ENCODE measurements around the gene RIMBP2.
"Not testable (repeated sequence)": the region's sequence is repeated elsewhere in the genome, so short reads cannot be mapped to it uniquely, and the experiment has no call there.

Gene RIMBP2

GRCh38 chr12:130588696-130589539 lies 127.2 kb downstream of the RIMBP2 start:
- no peak for DNase-seq (ENCODE audit: low spot score)
- TF ChIP-seq CTCF (IDR thresholded peaks at IDR 0.05; ENCODE audit: borderline replicate concordance, control extremely low read depth, extremely low read depth, insufficient read depth, missing control alignments): no peak
- in situ Hi-C loops (cut with MboI; ENCODE audit: low sequenced_read_pairs, unreplicated experiment): no loop called here

- DNase-seq (ENCODE audit: low spot score): no peak
- no peak for TF ChIP-seq CTCF (IDR thresholded peaks at IDR 0.05; ENCODE audit: borderline replicate concordance, control extremely low read depth, extremely low read depth, insufficient read depth, missing control alignments)
- in situ Hi-C loops (cut with MboI; ENCODE audit: low sequenced_read_pairs, unreplicated experiment): no loop called here
Measured at GRCh38 chr12:130587966-130588365, 128.1 kb downstream of the RIMBP2 start.

DNA sequence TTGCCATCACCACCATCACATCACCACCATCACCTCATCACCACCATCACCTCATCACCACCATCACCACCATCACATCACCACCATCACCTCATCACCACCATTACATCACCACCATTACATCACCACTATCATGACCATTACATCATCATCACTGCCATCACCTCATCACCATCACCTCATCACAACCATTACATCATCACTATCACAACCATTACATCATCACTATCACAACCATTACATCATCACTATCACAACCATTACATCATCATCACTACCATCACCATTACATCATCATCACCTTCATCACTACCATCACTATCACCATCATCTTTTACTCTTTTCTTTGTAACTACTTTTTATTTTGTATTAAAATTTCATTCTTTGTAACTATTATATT lies 131.6 kb downstream of the RIMBP2 start:
- DNase-seq (ENCODE audit: low spot score); in situ Hi-C loops (cut with MboI; ENCODE audit: low sequenced_read_pairs, unreplicated experiment): not testable (repeated sequence)

DNA sequence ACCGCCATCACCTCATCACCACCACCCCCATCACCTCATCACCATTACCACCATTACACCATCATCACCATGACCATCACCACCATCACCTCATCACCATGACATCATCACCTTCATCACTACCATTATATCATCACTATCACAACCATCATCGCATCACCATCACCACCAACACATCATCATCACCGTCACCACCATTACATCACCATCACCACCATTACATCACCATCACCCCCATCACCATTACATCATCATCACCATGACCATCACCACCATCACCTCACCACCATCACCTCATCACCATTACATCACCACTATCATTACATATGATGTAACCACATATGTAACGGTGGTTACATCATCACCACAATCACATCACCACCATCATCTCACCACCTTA lies 132.3 kb downstream of the RIMBP2 start:
- in situ Hi-C loops (cut with MboI; ENCODE audit: low sequenced_read_pairs, unreplicated experiment): no loop called here
- no peak for TF ChIP-seq CTCF (IDR thresholded peaks at IDR 0.05; ENCODE audit: borderline replicate concordance, control extremely low read depth, extremely low read depth, insufficient read depth, missing control alignments)
- no peak for DNase-seq (ENCODE audit: low spot score)

GRCh38 chr12:130583317-130583716 lies 132.8 kb downstream of the RIMBP2 start:
- in situ Hi-C loops (cut with MboI; ENCODE audit: low sequenced_read_pairs, unreplicated experiment): no loop called here
- DNase-seq (ENCODE audit: low spot score): no peak
- no peak for TF ChIP-seq CTCF (IDR thresholded peaks at IDR 0.05; ENCODE audit: borderline replicate concordance, control extremely low read depth, extremely low read depth, insufficient read depth, missing control alignments)

GRCh38 chr12:130582286-130582685 lies 133.8 kb downstream of the RIMBP2 start:
- no peak for TF ChIP-seq CTCF (IDR thresholded peaks at IDR 0.05; ENCODE audit: borderline replicate concordance, control extremely low read depth, extremely low read depth, insufficient read depth, missing control alignments)
- in situ Hi-C loops (cut with MboI; ENCODE audit: low sequenced_read_pairs, unreplicated experiment): no loop called here
- DNase-seq (ENCODE audit: low spot score): no peak

DNA sequence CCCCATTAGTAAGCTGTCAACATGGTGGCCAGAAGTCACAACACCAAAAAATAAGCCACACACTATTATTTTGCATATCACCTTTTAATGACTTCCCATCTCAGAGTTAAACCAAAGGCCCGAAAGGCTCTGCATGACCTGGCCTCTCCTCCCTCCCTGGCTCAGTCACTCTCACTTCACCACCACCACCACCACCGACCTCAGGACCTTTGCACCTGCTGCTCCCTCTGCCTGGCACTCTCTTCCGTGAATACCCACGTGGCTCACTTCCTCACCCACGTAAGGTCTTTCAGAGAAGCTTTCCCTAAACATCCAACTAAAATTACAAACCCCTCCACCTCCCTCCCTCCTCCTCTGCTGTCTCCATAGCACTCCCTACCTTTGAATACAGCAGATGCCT lies 134.3 kb downstream of the RIMBP2 start:
- no peak for DNase-seq (ENCODE audit: low spot score)
- no peak for TF ChIP-seq CTCF (IDR thresholded peaks at IDR 0.05; ENCODE audit: borderline replicate concordance, control extremely low read depth, extremely low read depth, insufficient read depth, missing control alignments)
- in situ Hi-C loops (cut with MboI; ENCODE audit: low sequenced_read_pairs, unreplicated experiment): no loop called here
